ENCODE data around the gene FAM149B1.

DNA sequence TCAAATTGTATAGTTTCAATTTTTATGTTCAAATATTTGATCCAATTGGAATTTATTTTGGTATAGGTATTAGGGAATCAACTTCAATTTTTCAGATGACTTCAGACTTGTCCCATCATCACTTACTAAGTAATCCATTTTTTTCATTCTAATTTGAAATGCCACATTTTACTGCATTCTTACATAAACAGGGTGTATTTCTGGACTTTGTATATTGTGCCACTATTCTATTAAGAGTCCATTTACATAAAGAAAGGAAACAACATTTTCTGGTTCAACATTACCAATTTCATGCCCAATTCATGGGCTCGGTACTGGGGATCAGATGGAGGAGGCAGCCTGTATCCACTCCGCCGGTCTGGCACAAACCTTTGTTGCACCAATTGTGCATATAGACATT, 15.9 kb upstream of the FAM149B1 start:
- TF ChIP-seq, protein P1, sequence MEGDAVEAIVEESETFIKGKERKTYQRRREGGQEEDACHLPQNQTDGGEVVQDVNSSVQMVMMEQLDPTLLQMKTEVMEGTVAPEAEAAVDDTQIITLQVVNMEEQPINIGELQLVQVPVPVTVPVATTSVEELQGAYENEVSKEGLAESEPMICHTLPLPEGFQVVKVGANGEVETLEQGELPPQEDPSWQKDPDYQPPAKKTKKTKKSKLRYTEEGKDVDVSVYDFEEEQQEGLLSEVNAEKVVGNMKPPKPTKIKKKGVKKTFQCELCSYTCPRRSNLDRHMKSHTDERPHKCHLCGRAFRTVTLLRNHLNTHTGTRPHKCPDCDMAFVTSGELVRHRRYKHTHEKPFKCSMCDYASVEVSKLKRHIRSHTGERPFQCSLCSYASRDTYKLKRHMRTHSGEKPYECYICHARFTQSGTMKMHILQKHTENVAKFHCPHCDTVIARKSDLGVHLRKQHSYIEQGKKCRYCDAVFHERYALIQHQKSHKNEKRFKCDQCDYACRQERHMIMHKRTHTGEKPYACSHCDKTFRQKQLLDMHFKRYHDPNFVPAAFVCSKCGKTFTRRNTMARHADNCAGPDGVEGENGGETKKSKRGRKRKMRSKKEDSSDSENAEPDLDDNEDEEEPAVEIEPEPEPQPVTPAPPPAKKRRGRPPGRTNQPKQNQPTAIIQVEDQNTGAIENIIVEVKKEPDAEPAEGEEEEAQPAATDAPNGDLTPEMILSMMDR (IDR thresholded peaks at IDR 0.05), result no peak
- TF ChIP-seq POLR2A (IDR thresholded peaks at IDR 0.05), result no peak
